HG03196 (cell line): ENCODE data around the gene DPPA5.
"Not testable (repeated sequence)": the region's sequence is repeated elsewhere in the genome, so short reads cannot be mapped to it uniquely, and the experiment has no call there.

Experiments
- ATAC-seq: cut with Tn5 transposase; IDR thresholded peaks from one replicate; pipeline ENCODE4 v1.9.1; 2021; ENCODE audit not compliant: unreplicated experiment

DPPA5 gene

GRCh38 chr6:73303773-73304172 lies 50.3 kb downstream of the DPPA5 start:
- not testable (repeated sequence) for ATAC-seq
